ENCODE results near the gene KLF17. TPM values are rescaled to one million over a fixed set of nuclear protein-coding genes. Genes with fewer than 3 reads are reported as not detected.

Gene KLF17
- total and polyA plus RNA-seq, 2 of the 8 experiments (the other 6 are each of a cell fraction or from before 2014, with no cell fraction given) = not detected

DNA sequence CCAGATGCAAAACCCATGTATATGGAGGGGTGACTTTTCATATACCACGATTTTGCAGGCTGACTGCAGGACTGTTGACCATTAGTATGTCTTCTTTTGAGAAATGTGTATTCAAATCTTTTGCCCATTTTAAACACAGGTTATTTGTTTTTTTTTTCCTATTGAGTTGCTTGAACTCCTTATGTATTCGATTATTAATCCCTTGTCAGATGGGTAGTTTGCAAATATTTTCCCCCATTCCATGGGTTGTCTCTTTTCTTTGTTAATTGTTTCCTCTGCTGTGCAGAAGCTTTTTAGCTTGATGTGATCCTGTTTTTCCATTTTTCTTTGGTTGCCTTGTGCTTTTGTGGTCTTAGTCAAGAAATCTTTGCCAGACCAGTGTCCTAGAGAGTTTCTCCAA lies 24.6 kb upstream of the KLF17 start:
- H3K23me2 ChIP-seq (ENCODE audit: low read depth, low read length) = no peaks in the 10 kb centered on the region; the same call in 1 of the 2 replicates
- no peak overlapping the region for H4K8ac ChIP-seq (ENCODE audit: extremely low read depth, insufficient read depth, low read length)
- H2AK5ac ChIP-seq (ENCODE audit: low read depth, low read length) = no peak overlapping the region
- no peaks in the 10 kb centered on the region for H4K20me1 ChIP-seq (replicated peaks in 1 of 2; ENCODE audit: control insufficient read depth in 1 of 2, insufficient read depth in 2 of 2, low read length in 2 of 2)
- no peak overlapping the region for H3K4ac ChIP-seq (replicated peaks; ENCODE audit: insufficient read length, low read depth, low read length)
- WGBS, 2 experiments (ENCODE audit: extremely low coverage in 1 of 2, insufficient coverage in 1 of 2, insufficient read length in 1 of 2, insufficient replicate concordance in 2 of 2, low coverage in 1 of 2, low lambda C conversion rate in 2 of 2, missing lambda C conversion rate in 1 of 2) = 78% methylated on average over 2 of the region's 2 CpGs; no CpG with 5 or more reads in 1 of the 2 experiments
- H2BK12ac ChIP-seq (ENCODE audit: low read depth, low read length) = no peak overlapping the region
- H3K79me2 ChIP-seq (ENCODE audit: control insufficient read depth in 1 of 2, insufficient read depth in 2 of 2, low read length in 2 of 2) = no peaks in the 10 kb centered on the region
- no peak overlapping the region for H3K4me3 ChIP-seq (ENCODE audit: extremely low read depth in 1 of 4, insufficient read depth in 2 of 4, low read depth in 3 of 4, low read length in 4 of 4)
- H3K9ac ChIP-seq (replicated peaks in 1 of 4; ENCODE audit: extremely low read depth in 1 of 4, low read depth in 3 of 4, low read length in 3 of 4) = no peak overlapping the region
- DNase-seq (ENCODE audit: low read depth in 1 of 2, low spot score in 2 of 2) (no peak), FAIRE-seq (no peak)
- no peak overlapping the region for H3K4me2 ChIP-seq (ENCODE audit: insufficient read depth in 1 of 2, low read depth in 2 of 2, low read length in 2 of 2)
- H4K91ac ChIP-seq (replicated peaks; ENCODE audit: insufficient read length, low read length) = no peak overlapping the region
- no peak overlapping the region for H2BK120ac ChIP-seq (replicated peaks; ENCODE audit: low read depth, low read length)
- no peak overlapping the region for H3K56ac ChIP-seq (replicated peaks; ENCODE audit: insufficient read length, low read depth, low read length)
- H3K23ac ChIP-seq (ENCODE audit: insufficient read length) = no peak overlapping the region
- H2AFZ ChIP-seq (ENCODE audit: low read length) = no peak overlapping the region
- H3K36me3 ChIP-seq (ENCODE audit: control insufficient read depth in 2 of 4, insufficient read depth in 4 of 4, low read length in 3 of 4) = no peaks in the 10 kb centered on the region
- no peaks in the 10 kb centered on the region for H3K9me3 ChIP-seq (ENCODE audit: insufficient read depth in 2 of 2, low read depth in 1 of 2, low read length in 1 of 2)
- ChIA-PET POLR2A (ENCODE audit: partially characterized antibody) (no interaction called here), CTCF (ENCODE audit: partially characterized antibody) (interaction anchor here (0.9 to 4.8 kb wide), 9 partner anchors 9 to 200 kb away, joined by 4 to 41 read pairs (median 9); partner anchors contain the start of gene DMAP1)
- peaks cover 5 to 14% (median 8%) of the 10 kb centered on the region in 4 experiments for H3K4me1 ChIP-seq (replicated peaks in 1 of 4; ENCODE audit: control insufficient read depth in 3 of 4, insufficient read depth in 4 of 4, low read length in 3 of 4)
- H3K27me3 ChIP-seq (replicated peaks in 1 of 4; ENCODE audit: control insufficient read depth in 3 of 4, extremely low read depth in 1 of 4, insufficient read depth in 3 of 4, low read length in 3 of 4) = peaks cover 0 to 2% (median 0%) of the 10 kb centered on the region in 4 experiments; a peak in 1 of 7 replicates
- H3K14ac ChIP-seq (ENCODE audit: insufficient read length) = no peak overlapping the region
- no peak overlapping the region for H4K5ac ChIP-seq (ENCODE audit: insufficient read length, low read depth, low read length)
- no peaks in the 10 kb centered on the region for H3K79me1 ChIP-seq (ENCODE audit: low read depth, low read length)
- no peak overlapping the region for H2BK20ac ChIP-seq (ENCODE audit: low read length)
- H2BK15ac ChIP-seq (ENCODE audit: low read length) = no peak overlapping the region
- no peak overlapping the region for H2BK5ac ChIP-seq (ENCODE audit: low read depth, low read length)
- no peak overlapping the region for H3K18ac ChIP-seq (ENCODE audit: extremely low read depth, low read length)
- H3K27ac ChIP-seq (ENCODE audit: low read depth, low read length) = no peak overlapping the region
- TF ChIP-seq BRCA1 (IDR thresholded peaks at IDR 0.05; ENCODE audit: low read depth, low read length) = no peak
- TF ChIP-seq SIRT6 (IDR thresholded peaks at IDR 0.05; ENCODE audit: low read length) = no peak
- TF ChIP-seq, protein P1, sequence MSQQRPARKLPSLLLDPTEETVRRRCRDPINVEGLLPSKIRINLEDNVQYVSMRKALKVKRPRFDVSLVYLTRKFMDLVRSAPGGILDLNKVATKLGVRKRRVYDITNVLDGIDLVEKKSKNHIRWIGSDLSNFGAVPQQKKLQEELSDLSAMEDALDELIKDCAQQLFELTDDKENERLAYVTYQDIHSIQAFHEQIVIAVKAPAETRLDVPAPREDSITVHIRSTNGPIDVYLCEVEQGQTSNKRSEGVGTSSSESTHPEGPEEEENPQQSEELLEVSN (IDR thresholded peaks at IDR 0.05) = no peak
- no peak for TF ChIP-seq SP2 (IDR thresholded peaks at IDR 0.05; ENCODE audit: low read length)
- no peak for TF ChIP-seq YY1 (IDR thresholded peaks at IDR 0.05; ENCODE audit: low read depth, low read length)
- no peak for TF ChIP-seq TAF7 (optimal IDR thresholded peaks at IDR 0.05; ENCODE audit: borderline replicate concordance, low read depth, low read length)
- TF ChIP-seq BCL11A (IDR thresholded peaks at IDR 0.05; ENCODE audit: low read depth in 2 of 2, low read length in 2 of 2) = no peak
- TF ChIP-seq TEAD4 (IDR thresholded peaks at IDR 0.05; ENCODE audit: low read depth, low read length) = no peak
- no peak for TF ChIP-seq NRF1 (IDR thresholded peaks at IDR 0.05; ENCODE audit: low read depth, low read length)
- no peak for TF ChIP-seq ASH2L (IDR thresholded peaks at IDR 0.05; ENCODE audit: low read length)
- TF ChIP-seq, protein P2, sequence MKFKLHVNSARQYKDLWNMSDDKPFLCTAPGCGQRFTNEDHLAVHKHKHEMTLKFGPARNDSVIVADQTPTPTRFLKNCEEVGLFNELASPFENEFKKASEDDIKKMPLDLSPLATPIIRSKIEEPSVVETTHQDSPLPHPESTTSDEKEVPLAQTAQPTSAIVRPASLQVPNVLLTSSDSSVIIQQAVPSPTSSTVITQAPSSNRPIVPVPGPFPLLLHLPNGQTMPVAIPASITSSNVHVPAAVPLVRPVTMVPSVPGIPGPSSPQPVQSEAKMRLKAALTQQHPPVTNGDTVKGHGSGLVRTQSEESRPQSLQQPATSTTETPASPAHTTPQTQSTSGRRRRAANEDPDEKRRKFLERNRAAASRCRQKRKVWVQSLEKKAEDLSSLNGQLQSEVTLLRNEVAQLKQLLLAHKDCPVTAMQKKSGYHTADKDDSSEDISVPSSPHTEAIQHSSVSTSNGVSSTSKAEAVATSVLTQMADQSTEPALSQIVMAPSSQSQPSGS (IDR thresholded peaks at IDR 0.05; ENCODE audit: low read length) = no peak
- TF ChIP-seq SP1 (IDR thresholded peaks at IDR 0.05; ENCODE audit: low read depth, low read length) = no peak
- TF ChIP-seq KDM1A (IDR thresholded peaks at IDR 0.05; ENCODE audit: borderline replicate concordance, low read length) = no peak
- no peak for TF ChIP-seq JUND (IDR thresholded peaks at IDR 0.05; ENCODE audit: low read length)

All from H1 (cell line).